ENCODE measurements around the gene REEP1. TPM values are rescaled to one million over a fixed set of nuclear protein-coding genes. Genes with fewer than 3 reads are reported as not detected.

REEP1 gene
- total RNA-seq, 1 experiment from 2014 or later: 5.9 TPM

DNA sequence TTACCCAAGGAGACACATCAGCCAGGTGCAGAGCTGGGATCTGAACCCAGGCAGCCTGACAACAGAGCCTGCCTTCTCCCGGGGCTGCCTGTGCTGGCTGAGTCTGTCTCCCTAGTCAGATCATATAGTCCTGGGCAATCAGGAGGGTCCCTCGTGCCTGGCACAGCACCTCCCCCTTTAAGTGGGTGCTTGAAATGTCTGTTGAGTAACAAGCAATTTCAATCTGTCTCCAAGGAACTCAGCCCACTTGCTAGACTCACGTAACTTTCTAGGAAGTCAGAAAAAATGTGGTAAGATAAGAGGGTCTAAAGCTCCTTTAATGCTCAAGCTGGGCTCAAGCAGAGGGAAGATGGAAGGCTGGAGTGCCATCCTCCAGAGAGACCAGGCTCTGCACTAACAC, 51.9 kb downstream of the REEP1 start:
- no peak for ATAC-seq
- BruUV-seq (replicated peaks): no TSS peak
- Histone ChIP-seq H4K20me1 (ENCODE audit: insufficient read depth) (no peaks in the 10 kb centered on the region), H3K36me3 (ENCODE audit: control insufficient read depth in 1 of 2, insufficient read depth in 2 of 2, low read length in 2 of 2) (no peaks in the 10 kb centered on the region), H3K79me2 (ENCODE audit: insufficient read depth, low read length) (no peaks in the 10 kb centered on the region), H3K4me2 (ENCODE audit: low read length) (no peak overlapping the region), H3K9ac (ENCODE audit: low read length) (no peak overlapping the region), H3K27me3 (ENCODE audit: insufficient read depth, low read length) (no peaks in the 10 kb centered on the region), H3K4me3 (replicated peaks in 1 of 2; ENCODE audit: low read depth in 1 of 2, low read length in 2 of 2) (no peak overlapping the region), H2AFZ (ENCODE audit: low read depth, low read length, poor library complexity, severe bottlenecking) (no peak overlapping the region), H3K27ac (ENCODE audit: low read depth, low read length) (no peak overlapping the region), H3K4me1 (ENCODE audit: control insufficient read depth in 1 of 2, insufficient read depth in 2 of 2, low read length in 2 of 2) (no peaks in the 10 kb centered on the region), H3K9me2 (ENCODE audit: insufficient read depth) (no peaks in the 10 kb centered on the region), H3K9me3 (ENCODE audit: control insufficient read depth in 1 of 2, insufficient read depth in 1 of 2, low read depth in 1 of 2, low read length in 2 of 2) (no peaks in the 10 kb centered on the region)
- intact Hi-C loops (cut with micrococcal nuclease): no loop called here
- ChIA-PET RAD21 (ENCODE audit: low non-redundant PET in 1 of 2, low total read pairs in 2 of 2, uncharacterized antibody in 2 of 2, unreplicated experiment in 2 of 2) (no interaction called here), POLR2A (no interaction called here), CTCF (no interaction called here)
- no peak for TF ChIP-seq SP1 (IDR thresholded peaks at IDR 0.05; ENCODE audit: low read depth)
- TF ChIP-seq REST (IDR thresholded peaks at IDR 0.05; ENCODE audit: low read depth): no peak
- TF ChIP-seq SIN3A (IDR thresholded peaks at IDR 0.05; ENCODE audit: low read depth): no peak
- TF ChIP-seq YY1 (IDR thresholded peaks at IDR 0.05; ENCODE audit: extremely low read depth, insufficient replicate concordance, low read depth, low read length): no peak
- TF ChIP-seq TCF7L2 (IDR thresholded peaks at IDR 0.05; ENCODE audit: borderline replicate concordance, extremely low read depth, insufficient read depth, insufficient read length): no peak
- no peak for TF ChIP-seq POLR2A (IDR thresholded peaks at IDR 0.05; ENCODE audit: borderline replicate concordance, extremely low read depth, insufficient read depth, insufficient read length)
- TF ChIP-seq, protein P1, sequence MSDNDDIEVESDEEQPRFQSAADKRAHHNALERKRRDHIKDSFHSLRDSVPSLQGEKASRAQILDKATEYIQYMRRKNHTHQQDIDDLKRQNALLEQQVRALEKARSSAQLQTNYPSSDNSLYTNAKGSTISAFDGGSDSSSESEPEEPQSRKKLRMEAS (IDR thresholded peaks at IDR 0.05): no peak
- TF ChIP-seq RAD21 (IDR thresholded peaks at IDR 0.05; ENCODE audit: low read depth): no peak
- TF ChIP-seq SRF (IDR thresholded peaks at IDR 0.05; ENCODE audit: low read depth): no peak
- no peak for TF ChIP-seq JUND (IDR thresholded peaks at IDR 0.05)
- DNase-seq (ENCODE audit: low read depth, low spot score): no peak

Measured in HCT116 (cell line).